NCI-H1436 treated with DMSO at 0.1 percent for 48 hours (cell line): ENCODE measurements around the gene COL15A1.
"Not testable (repeated sequence)": the region's sequence is repeated elsewhere in the genome, so short reads cannot be mapped to it uniquely, and the experiment has no call there.

Source experiments
- DNase-seq: peaks from one replicate; lab custom pipeline; 2025; lab: John Stamatoyannopoulos, UW

The COL15A1 gene

DNA sequence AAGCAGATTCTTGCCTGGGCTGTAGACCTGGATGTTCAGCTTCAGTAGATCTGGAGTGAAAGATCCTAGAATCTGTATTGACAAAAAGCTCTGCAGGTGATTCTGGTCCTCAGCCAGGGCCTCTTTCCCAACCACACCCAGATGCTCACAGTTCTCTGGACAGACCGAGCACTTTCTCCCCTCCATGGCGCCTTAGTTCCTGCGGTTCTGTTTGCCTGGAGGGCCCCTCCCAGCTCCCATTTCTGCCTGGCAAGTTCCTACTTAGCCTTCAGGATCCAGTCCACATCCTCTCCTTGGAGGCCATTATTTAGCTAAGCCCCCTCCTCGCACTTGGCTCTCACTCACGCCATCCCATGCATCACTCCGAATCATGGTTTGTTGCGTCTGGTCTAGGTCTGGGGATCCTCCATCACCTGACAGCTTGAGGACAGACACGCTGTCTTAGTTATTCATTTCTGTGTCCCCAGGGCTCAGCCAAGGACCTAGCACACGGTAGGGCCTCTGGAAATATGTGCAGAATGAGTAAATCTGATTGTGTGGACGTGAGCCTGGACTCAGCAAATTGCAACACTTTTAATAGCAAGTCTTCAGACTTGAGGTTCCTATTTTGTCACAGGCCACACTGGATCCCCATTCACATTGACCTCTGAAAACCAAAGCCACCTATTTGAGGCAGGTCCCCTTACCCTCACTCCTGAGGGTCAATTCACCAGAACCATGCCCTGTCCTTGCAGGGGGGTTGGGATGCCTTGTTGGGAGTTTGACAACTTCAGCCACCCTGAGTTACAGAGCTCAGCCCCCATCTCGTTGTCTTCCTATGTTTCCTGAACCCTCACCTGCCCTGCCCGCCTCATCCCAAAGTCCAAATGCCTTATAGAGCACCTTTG is 50.7 kb downstream of the COL15A1 start:
- DNase-seq = no peak

DNA sequence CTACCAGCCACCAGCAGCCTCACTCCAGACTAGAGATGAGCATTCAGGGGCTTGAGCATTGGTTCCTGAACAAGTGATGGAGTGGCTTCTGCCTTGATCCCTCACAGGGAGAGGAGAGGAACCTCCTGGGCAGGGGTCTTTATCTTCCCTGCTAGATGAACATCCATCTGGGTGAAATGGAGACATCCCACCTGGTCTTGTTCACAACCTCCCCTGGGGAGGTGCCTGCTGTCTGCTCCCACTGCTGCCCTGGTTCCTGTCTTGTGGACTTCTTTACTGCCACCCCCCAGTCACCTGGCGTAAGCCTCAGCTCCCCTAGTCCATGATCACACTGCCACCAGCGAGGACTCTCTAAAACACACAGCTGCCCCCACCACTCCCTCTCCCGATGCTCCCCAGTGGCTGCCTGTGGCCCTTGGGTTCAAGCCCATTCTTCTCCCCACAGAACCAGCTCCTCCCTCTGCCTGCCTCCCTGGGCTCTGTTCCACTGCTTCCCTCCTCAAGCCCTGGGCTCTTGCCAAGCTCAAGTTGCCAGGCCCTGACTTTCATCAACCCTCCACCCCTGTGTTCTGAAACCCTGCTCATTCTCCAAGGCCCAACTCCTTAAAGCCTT is 51.5 kb downstream of the COL15A1 start:
- DNase-seq = no peak

DNA sequence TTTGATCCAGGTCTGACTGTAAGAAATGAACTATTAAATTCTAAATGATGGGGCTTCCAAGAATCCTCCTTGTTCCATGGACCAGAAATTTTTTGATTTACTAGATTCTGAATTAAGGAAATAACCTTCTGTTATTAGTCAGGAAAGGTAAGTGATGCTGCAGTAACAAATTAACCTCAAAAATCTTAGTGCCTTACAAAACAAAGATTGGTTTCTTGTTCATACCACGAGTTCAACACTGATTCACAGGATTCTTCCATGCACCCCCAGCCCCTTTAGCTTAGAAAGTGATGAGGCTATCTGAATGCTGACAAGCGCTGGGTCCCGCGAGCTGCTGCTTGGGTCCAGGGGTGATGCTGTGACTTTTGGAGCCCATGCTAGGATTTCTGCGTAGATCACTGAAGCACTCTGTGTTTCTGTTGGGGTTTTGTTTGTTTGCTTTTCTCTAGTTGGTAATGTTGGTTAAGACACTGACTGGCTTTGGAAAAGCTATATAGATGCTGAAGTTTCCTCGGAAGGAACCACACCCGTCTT is 52.3 kb downstream of the COL15A1 start:
- DNase-seq = no peak

DNA sequence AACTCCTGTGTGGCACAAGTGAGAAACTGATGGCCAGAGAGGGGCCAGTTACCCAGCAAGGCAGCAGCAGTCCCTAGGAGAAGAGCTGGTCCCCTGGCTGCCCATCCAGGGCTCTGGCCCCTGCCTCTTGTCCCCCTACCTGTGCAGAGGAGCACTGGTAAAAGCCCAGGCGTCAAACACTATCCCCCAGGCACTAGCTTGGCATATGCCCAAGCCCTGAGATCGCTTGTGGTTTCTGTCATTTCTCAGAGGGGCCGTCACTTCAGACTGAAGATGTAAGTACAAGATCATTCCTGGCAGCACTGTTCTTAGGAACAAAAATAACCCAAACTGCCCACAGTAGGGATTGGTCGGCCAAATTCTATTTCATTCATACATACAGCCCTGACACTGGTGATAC is 53.9 kb downstream of the COL15A1 start:
- no peak for DNase-seq

DNA sequence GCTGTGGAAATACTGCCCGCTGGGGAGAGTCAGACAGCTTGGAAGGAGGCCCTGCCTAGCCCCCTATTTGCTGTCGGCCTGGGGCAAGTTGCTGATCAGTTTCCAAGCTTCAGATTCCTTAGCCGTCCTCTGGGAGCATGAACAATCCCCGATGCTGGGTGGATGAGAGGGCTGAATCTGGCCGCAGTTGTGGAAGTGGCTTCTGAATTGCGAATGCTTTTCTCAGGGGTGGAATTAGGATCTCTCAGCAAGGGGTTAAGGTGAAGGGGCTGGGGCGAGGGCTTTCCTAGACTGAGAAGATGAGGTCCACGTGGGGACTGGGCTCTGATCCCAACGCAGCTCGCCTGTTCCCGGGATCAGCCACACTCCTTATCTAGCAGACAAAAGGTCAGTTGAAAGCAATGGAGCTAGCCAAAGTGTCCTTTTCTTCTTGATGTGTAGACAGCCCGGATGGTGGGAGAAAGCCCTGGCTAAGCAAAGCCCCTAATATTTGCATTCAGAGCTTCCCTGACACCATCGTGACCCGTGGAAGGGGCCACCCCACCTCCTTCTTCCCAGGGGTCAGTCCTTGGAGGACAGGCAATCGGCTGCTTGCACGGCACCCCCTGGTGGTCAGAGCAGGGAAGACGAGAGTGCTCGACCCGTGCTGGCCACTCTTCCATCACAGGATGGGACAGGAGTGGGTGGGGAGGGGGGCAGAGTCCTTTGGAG is 54.9 kb downstream of the COL15A1 start:
- DNase-seq = no peak

DNA sequence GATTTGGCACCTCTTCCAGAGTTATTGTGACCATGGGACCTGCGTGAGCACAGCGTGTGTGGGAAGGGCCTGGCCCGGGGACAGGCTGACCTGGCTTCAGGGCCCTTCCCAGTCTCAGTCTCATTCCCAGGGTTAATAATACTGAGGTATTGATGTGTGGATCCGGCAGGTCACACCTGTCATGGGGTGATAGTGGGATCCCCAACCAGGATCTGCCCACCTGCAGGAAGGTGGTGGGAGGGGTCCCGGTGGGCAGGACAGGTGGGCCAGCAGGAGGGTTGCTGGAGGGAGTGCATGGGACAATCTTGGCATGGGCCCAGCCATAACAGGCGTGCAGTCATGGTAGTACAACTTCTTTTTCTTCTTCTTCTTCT is 55.4 kb downstream of the COL15A1 start:
- no peak for DNase-seq

DNA sequence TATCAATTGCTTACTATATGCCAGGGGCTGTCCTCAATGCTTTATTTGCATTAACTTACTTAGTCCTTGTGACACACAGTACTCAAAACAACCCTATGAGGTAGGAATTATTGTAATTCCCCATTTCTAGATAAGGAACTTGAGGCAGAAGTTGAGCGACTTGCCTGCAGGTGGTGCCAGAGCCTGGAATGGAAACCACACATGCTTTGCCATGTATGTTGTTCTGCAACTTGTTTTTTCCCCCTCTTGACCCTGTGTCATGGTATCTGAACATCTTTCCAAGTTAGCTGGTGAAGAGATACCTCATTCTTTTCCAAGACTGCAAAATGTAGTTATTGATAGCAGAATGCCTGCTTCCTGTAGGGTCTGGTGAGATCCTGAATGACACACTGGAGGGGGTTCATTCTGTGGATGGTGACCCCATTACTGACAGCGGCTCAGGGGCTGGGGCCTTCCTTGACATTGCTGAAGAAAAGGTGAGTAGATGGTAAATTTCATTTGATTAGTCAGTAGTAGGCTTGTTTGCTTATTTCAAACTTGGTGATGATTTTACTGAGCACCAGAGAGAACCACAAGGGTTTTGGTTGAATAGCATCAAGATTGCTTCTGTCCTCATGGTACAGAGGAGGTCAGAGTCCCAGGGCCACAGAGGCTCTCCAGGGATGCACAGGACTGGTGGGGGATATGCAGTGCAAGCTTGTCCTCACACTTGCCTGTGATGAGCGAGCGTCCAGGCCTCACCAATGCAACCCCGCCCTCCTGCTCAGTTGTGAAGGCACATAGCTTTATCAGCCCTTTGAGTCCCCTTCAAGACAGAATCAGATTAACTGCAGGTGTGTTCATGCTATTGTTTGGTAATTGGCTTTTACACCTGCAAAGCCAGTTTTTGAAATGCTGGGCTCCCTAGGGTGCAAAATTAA is 57.0 kb downstream of the COL15A1 start:
- DNase-seq = peak; percentile 32

DNA sequence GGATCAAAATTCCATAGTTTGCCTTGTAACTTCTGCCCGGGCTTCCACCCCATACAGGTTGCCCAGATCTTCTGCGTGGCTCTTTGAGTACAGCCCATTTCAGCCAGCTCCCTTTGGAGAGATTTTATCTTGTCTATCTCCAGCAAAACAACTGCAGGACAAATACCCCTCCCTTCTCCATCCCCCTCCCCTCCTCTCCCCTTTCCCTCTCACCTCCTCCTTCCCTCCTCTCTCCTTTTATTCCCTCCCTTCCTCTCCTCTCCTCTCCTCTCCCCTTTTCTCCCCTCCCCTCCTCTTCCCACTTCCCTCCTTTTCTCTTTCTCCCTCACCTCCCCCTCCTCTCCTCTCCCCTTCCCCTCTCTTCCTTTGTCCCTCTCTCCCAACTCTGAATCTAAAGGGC is 58.2 kb downstream of the COL15A1 start:
- DNase-seq = no peak

DNA sequence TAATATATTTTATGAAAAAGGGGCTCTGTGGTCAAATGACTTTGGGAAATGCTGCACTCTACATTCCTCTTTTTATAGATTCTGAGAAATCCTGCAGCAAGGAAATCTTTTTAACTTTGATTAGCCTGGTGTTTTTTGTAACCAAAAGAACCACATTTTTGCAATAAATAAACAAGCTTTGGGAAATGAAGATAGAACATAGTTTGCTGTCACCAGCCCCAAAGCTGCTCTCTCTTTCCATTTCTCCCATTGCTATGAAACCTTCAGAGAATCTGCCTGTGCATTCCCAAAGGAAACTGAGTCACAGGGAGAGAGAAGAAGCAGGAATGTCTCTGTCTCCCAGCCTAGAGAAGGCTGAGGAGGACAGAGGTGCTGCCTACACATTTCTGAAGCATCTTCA is 59.0 kb downstream of the COL15A1 start:
- no peak for DNase-seq

DNA sequence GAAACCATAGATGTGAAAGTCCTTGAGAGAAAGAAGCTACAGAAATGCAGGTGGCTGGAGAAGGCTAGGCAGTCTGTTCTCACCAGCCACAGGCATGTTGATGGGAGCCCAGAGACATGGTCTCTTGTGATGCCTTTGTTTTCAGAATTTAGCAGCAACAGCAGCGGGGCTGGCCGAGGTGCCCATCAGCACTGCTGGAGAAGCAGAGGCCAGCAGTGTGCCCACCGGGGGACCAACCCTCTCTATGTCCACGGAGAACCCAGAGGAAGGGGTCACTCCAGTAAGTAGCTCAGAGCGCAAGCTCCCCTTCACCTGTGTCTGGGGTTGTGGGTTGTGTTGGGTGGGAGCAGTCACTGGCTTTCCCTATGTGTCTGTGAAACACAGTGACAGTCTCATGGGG is 59.6 kb downstream of the COL15A1 start:
- no peak for DNase-seq

DNA sequence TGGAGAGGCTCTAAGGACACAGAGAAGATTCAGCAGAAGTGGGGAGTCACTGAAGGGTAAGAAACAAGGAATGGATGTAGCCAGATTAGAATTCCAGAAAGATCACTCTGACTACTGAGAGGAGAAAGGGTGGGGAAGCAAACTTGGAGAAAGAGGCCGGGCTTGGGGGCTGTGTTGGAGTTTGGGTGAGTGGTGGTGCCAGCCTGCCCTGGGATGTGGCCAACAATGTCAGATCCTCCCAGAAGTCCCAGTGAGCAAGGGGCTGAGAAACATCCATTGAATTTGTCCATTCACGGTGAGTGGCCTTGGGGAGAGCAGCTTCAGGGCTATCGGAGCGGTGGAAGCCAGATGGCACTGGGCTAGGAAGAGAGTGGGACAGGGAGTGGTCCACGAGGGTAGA is 60.4 kb downstream of the COL15A1 start:
- DNase-seq = no peak

DNA sequence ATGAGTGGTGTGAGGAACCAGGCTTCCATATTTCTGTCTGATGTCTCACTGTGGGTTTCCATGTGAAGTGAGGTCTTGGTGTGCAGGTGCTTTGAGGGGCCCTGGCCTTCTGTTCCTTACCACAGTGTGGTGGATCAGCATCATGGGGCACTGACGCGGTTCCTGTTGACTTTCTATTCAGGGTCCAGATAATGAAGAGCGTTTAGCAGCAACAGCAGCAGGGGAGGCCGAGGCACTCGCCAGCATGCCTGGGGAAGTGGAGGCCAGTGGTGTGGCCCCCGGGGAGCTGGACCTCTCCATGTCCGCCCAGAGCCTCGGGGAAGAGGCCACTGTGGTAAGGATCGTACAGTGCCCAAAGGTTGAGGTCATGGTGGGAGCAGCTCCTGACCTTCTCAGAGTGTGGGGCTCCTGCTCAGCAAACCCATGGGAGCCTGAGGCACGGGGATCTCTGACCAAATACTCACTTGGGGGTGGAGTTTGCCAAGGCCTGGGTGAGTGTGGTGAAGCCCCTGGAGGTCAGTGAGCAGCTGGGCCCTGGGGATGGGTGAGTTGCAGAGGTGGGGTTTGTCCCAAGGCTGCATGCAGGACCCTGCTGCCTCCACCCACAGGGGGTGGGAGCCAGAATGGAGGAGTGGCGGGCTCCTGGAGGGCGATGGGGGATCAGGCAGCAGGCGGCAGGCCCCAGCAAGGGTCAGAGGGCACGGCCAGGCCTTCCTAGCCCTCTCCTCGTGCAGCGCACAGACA is 61.2 kb downstream of the COL15A1 start:
- no peak for DNase-seq

DNA sequence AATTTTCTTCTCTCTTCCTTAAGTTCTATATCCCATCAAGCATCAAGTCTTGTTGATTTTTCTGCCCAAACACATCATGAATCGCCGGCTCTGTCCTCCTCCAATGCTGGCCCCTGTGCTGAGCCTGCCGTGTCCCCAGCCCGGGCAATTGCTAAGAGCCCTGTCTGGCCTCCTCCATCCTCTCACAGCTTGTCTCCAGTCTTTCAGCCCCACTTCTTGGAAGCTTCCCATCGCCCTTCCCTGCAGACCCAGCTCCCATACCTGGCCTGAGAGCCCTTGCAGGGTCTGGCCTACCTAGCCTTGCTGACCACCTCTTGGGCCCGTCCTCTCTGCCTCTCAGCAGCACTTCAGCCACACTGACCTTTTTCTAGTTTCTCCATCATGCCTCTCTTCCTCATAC is 61.9 kb downstream of the COL15A1 start:
- DNase-seq = no peak

DNA sequence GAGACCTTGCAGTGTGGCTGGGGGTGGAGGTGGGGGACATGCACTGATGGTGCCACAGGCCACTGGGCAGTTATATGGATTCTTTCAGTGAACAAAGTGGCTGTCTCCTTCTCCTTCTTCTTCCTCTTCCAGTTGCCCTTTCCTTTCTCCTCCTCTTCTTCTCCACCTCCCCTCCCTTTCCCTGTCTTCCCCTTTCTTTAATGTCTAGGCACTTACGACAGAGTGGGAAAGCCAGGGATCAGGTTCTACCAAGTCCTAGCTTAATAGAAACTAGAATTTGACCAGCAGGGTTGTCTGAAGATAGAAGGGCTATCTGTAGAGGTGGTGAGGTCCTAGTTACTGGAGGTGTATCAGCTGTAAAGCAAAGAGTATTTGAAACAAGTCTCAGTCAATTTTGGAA is 62.8 kb downstream of the COL15A1 start:
- DNase-seq = no peak

DNA sequence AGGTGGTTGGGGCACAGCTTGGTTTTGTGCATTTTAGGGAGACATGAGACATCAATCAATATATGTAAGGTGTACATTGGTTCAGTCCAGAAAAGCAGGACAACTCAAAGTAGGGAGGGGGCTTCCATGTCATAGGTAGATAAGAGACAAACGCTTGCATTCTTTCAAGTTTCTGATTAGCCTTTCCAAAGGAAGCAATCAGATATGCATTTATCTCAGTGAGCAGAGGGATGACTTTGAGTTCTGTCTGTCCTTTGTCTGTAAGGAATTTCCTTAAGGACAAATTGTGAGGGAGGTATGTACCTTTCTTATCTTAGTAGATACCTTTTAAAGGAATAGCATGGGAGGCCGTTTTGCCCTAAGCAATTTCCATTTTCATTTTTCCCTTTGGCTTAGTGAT is 63.3 kb downstream of the COL15A1 start:
- DNase-seq = no peak

DNA sequence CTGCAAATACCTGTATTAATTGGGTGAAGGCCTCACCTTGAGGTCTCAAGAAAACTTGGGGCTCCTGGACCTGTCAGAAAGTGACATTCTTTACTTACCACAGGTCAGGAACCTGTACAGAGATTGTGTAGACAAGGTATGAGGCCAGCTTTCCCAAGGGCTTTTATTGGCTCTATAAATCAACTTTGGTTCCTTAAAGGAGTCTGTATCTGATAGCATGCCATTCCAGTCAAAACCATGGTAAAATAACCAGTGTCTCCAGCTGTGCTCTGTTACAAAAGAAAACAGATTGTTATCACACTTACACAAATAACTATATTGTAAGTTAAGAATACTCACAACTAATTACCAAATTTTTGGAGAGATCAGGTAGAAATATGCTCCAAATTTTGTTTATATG is 64.5 kb downstream of the COL15A1 start:
- DNase-seq = no peak

DNA sequence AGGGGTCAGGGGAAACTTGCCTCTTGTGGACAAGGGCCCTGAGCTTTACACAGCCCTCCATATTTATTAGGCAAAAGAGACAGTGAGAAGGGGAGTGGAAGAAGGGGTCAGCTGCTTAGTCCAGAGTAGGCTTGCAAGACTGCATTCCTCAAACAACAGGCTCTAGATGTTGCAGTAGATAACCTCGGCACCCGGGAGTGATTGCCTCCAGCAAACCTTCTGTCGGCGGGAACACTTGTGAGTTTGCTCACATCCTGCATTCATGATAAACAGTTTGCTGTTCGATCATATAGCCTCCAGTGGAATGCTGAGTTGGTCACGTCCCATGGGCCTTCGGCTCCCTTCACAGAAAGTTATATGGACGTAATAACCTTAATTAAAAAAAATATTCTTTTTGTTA is 66.7 kb downstream of the COL15A1 start:
- not testable (repeated sequence) for DNase-seq

DNA sequence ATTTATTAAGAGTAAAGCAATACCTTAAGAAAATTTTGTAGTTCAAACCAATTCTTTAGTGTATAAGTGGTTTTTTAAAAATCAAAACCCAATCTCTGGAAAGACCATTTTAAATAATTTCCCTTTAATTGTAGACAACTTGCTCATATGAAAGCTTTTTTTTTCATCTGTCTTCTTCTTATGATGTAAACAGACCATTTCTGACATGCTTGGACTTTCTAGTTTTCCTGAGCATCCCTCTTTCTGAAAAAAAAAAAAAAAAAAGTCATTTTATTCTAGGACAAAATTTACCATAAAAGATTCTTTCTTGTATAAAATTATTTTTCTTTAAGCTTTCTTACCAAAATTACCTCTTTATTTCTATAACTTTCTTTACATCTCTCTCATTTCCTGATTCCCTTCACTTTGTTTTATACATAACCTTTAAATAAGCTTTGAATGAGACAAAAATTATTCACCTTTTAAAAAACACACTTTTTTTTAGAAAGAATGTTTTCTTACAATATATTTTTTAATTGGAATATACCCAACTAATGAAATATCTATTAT is 67.5 kb downstream of the COL15A1 start:
- DNase-seq = no peak

DNA sequence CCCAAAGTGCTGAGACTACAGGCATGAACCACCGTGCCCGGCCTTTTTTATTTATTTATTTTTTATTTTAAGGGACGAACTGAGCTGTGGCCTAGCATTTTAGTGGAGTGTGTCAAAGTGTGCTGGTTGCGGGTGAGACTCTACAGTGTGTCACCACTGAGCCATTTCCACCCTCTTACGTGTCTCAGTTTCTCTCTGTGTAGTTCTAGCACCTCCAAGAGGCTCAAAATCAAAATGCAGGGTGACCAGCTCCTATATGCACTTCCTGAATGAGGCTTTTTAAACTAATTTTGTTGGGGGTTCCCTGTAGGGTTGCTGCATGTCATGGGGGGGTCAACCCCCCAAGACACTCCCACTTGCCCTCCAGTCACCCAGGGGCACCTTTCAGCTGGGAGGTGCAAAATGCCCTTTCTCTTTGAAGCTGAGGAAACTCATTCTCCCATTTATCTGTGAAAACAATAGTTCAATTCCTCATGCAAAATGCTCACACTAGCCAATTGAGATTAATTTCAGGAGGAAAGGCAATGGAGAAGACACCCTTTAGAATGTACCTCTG is 69.3 kb downstream of the COL15A1 start:
- DNase-seq = no peak

DNA sequence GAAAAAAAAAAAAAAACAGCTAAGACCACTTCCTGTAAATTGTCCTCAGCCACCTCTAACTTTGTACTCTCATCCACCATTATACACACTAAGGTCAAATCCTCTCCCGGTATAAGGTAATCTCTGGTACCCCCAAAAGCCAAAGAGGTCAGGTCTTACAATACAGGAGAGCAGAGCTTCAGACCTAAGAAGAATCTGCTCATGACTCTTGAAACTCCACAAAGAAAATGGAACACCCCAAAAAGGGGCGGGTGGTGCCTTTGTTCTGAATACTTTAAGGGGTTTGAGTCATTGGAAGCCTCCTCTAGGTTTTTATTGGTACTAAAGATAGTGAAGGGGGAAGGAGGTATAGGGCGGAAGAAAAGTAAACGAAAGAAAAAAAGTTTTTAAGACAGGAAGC is 69.8 kb downstream of the COL15A1 start:
- DNase-seq = no peak
